Effector CD8-positive, alpha-beta T cell (primary cell): Measurements from ENCODE around the gene GPX4.

Experiments
- DNase-seq: peaks from one replicate; lab custom pipeline; 2025; lab: John Stamatoyannopoulos, UW
- total RNA-seq, 4 experiments: gene quantifications; one replicate each; lab custom pipeline; 2026; lab: John Stamatoyannopoulos, UW

Gene GPX4, protein sequence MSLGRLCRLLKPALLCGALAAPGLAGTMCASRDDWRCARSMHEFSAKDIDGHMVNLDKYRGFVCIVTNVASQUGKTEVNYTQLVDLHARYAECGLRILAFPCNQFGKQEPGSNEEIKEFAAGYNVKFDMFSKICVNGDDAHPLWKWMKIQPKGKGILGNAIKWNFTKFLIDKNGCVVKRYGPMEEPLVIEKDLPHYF
- 91.5 to 223 (median 156) reads per million in 4 experiments for total RNA-seq

- DNase-seq, result peak; percentile 98
Observed at GRCh38 chr19:1103708-1104310, at the start of gene GPX4. Gene GPX4, plus strand, starts transcription at chr19:1103994. Its CDS starts 50 bp downstream, at chr19:1104044.

- DNase-seq, result no peak
Observed at GRCh38 chr19:1054102-1055027, 49.4 kb upstream of the GPX4 start.

DNA sequence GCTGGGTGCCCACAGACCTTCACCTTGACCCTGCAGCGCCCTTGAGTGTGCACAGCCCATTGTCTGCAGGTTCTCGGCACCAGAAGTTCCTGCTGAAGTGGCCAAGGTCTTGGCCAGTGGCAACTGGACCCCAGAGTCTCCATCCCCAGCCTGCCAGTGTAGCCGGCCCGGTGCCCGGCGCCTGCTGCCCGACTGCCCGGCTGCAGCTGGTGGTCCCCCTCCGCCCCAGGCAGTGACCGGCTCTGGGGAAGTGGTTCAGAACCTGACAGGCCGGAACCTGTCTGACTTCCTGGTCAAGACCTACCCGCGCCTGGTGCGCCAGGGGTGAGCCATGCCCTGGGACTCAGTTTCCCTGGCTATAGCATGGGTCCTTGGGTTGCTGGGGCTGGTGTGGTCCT lies 48.8 kb upstream of the GPX4 start:
- DNase-seq, result no peak

DNA sequence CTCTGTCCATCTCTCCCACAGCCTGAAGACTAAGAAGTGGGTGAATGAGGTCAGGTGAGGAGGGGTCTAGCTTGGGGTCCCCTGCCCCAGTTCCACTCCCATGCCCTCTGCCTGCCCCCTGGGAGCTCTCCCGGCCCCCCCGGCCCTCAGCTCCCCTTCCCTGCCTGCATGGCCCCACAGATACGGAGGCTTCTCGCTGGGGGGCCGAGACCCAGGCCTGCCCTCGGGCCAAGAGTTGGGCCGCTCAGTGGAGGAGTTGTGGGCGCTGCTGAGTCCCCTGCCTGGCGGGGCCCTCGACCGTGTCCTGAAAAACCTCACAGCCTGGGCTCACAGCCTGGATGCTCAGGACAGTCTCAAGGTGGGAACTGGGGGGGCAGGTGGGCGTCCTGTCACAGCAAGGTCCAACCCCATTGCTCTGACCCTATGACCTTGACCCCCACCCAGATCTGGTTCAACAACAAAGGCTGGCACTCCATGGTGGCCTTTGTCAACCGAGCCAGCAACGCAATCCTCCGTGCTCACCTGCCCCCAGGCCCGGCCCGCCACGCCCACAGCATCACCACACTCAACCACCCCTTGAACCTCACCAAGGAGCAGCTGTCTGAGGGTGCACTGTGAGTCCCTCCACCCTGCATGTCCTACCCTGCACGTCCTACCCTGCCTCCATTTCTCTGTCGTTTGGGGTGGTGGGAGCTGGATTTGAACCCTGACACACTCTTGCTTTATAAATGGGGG lies 47.7 kb upstream of the GPX4 start:
- DNase-seq, result no peak

DNA sequence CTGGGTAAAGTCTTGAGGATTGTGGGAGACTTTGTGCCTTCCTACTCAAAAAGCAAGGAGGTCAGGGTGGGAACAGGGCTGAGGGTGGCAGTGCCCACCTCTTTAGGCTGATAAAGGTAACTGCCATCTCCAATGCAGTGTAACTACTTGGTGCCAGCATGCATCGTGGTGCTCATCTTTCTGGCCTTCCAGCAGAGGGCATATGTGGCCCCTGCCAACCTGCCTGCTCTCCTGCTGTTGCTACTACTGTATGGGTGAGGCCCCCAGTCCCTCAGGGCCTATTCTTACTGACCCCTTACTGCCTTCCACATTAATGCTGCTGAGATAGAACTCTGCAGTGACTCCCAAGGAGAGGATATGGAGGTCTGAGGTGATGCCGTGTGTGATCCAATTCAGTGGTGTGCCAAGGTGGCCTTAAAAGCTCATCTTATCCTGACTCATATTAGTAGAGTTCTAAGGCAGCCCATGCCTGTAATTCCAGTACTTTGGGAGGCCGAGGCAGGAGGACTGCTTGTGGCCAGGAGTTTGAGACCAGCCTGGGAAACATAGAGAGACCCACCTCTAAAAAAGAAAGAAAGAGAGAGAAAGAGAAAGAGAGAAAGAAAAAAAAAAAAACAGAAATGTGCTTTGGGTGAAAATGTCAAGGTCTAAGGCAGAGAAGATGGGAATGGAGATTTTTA lies 46.5 kb upstream of the GPX4 start:
- DNase-seq, result no peak

- no peak for DNase-seq
Observed at GRCh38 chr19:1058112-1058511, 45.7 kb upstream of the GPX4 start.

DNA sequence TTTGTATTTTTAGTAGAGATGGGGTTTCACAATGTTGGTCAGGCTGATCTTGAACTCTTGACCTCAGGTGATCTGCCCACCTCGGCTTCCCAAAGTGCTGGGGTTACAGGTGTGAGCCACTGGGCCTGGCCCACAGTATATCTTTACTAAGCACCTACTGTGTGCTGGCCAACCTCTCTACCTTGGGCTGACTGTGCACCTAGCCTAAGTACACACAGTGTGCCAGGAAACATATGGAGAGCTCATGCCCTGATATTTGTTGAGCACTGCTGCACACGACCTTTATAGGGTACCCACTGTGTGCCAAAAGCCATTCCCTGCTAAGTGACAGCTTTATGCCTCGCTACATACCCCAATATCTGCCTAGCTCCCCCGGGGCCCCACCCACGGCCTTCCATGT lies 43.1 kb upstream of the GPX4 start:
- DNase-seq, result no peak

- no peak for DNase-seq
Observed at GRCh38 chr19:1061987-1062386, 41.8 kb upstream of the GPX4 start.

GRCh38 chr19:1062387-1063029 lies 41.3 kb upstream of the GPX4 start:
- DNase-seq, result no peak

- peak; percentile 67 for DNase-seq
Observed at GRCh38 chr19:1063030-1063908, 40.5 kb upstream of the GPX4 start.

GRCh38 chr19:1063909-1064660 lies 39.7 kb upstream of the GPX4 start:
- no peak for DNase-seq

DNA sequence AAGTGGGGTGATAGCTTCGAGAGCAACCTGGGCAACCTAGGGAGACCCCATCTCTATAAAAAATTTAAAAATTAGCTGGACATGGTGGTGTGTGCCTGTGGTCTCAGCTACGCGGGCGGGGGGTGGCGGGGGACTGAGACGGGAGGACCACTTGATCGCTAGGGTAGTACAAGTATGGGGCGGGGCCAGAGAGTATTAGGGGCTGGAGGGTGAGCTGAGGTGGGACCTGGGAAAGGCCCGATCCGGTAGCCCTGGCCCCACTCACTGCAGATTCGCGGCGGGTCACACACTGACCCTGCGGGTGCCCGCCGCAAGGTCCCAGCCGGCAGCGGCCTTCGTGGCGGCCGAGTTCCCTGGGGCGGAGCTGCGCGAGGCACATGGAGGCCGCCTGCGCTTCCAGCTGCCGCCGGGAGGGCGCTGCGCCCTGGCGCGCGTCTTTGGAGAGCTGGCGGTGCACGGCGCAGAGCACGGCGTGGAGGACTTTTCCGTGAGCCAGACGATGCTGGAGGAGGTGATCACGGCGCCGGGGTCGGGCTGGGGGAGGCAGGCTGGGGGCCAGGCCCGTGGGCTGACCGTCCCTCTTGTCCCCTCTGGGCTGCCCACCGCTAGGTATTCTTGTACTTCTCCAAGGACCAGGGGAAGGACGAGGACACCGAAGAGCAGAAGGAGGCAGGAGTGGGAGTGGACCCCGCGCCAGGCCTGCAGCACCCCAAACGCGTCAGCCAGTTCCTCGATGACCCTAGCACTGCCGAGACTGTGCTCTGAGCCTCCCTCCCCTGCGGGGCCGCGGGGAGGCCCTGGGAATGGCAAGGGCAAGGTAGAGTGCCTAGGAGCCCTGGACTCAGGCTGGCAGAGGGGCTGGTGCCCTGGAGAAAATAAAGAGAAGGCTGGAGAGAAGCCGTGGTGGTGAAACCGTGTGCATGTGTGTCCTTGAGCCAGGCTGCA lies 38.9 kb upstream of the GPX4 start:
- DNase-seq, result peak; percentile 35

DNA sequence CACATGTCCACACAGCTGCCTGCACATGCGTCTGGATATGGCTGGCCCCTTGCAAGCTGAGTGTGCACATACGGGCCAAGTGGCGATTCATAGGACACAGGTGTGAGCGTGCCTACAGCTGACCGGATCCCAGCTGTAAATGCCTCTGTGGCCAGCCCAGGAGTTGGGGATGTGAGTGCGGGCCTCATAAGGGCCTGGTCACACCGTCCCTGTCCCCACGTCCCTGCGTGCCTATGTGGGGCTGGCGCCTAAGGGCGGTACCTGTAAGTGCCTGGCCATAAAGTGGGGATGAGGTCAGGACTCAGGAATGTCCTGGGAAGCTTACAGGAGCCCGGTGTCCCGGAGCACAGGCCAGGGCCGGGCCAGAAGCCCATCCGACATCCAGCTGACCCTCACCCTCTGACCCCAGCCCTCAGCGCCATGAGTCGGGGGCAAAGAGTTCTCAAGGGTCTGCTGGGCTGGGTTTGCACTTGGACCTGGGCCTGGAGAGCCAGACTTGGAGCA lies 38.1 kb upstream of the GPX4 start:
- DNase-seq, result no peak

DNA sequence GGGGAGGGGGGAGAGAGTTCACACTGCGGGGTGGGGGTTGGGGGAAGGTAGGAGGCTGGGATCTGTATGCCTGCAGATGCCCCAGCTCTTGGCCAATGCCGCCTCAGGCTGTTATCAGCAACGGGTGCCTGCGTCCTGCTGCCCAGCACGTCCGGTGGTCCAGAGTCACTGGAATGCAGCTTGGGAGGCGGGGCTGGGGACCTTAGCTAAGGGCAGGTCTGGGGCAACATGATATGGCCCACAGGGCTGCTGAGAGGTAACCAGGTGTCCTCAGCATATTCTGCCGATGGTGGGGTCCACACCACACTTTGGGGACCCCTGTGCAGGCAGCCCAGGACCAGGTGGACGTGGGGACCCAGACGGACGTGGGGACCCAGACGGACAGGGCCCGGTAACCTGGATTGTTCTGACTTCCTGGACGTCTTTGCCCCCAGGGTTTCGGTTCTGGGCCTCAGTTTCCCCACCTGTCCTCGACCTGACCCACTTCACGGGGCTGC lies 37.5 kb upstream of the GPX4 start:
- no peak for DNase-seq

DNA sequence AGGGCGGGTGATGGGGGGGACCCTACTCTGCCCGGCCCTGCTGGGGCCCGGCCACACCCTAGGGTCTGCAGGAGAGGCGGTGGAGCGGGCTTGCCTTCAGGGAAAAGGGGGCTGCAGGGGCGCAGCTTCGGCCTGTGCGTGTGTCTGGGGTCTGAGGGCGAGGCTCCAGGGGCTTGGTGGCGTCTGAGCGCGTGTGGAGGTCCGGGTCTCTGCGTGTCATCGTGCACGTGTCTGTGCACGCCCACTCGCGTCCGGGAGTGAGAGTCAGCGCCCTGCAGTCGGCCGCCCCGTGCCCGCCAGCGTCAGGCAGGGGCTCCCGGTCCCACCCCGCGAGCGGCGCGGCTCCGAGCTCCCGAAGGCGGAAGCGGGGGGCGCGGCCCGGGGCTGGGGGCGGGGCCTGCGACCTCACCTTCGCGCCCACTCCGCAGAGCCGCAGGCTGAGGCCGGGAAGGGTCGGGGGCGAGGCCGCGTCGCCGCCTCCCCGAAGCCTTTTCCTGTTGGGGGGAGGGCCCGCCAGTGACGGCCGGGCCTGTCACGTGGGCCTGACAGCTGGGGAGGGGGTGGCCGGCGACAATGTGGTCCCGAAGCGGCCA lies 37.0 kb upstream of the GPX4 start, which contains the start of gene ARHGAP45:
ARHGAP45 (plus strand) TSS at position 420 of the 593 bp plus-strand sequence. CDS start 239 bp downstream, outside the sequence.
- DNase-seq, result peak; percentile 75

DNA sequence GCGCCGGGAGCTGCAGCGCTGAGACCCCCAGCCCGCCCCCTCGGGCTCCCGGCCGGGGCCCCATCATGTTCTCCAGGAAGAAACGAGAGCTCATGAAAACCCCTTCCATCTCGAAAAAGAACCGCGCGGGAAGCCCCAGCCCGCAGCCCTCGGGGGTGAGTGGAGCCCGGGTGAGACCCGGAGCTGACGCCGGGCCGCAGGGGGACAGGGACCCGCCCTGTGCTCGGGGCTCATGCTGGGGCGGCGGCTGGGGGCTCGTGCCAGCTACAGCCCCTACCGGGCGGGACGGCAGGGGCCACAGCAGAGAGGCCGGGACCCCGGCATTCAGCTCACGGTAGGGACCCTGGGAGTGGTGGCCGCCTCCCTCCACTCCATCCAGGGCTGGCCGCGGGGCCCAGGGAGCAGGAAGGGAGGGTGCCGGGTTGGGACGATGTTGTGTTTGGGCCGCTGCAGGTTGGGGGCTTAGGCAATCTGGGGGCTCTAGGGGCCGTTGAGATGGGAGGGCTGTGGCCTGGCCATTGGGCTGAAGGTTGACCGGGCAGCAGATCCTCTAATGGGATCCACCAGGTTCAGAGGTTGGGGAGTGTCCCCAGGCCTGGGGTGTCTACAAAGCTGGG lies 36.3 kb upstream of the GPX4 start:
- DNase-seq, result peak; percentile 75
